ENCODE results near the gene CD44.

Gene CD44

DNA sequence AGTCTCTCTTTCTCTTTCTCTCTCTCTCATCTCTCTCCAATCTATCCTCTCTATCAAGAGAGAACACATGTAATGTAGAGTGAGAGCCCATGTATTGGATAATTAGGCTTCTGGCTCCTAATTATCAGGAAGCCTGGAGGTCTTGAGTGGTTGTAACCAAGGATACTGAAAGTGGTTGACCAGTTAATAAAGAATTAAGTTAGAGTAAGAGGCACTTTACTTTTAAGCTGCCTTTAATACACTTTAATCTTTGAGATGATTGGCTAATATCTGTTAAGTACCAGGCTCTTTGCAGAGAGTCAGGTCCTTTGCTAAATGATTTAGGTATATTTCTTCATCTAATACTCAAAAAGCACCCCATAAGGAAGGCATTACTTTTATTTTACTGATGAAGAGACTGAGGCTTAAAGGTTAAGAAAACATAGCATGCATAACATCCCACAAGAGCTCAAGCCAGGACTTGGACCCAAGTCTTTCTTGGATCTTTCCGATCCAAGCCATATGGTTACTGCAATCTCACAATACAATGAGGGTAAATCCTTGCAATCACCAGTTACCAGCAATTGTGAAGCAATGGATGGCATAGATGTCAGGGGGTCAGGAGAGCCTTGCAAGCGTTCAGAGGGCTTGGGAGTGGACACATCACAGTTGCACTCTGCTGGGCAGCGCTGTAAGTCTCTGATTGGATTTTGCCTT, 22.1 kb downstream of the CD44 start:
- no peak for FAIRE-seq

DNA sequence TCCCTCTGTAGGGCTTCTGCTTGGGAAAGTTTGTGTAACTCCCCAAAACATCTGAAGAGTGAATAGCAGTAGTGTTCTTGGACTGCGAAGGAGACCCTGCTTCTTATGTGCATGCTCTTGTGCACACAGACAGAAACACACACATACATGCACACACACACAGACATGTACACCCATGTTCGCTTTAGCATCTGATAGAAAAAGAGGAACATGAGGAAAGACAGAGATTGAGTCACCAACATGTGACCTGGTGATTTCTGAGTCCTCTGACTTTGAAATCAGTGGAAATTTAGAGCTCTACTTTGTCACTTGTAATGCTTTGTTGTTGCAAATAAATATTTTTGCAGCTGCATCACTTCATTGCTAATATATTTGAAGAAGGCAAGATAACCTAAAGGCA, 23.8 kb downstream of the CD44 start:
- no peak for FAIRE-seq

GRCh38 chr11:35163209-35163608, 24.2 kb downstream of the CD44 start:
- no peak for FAIRE-seq

DNA sequence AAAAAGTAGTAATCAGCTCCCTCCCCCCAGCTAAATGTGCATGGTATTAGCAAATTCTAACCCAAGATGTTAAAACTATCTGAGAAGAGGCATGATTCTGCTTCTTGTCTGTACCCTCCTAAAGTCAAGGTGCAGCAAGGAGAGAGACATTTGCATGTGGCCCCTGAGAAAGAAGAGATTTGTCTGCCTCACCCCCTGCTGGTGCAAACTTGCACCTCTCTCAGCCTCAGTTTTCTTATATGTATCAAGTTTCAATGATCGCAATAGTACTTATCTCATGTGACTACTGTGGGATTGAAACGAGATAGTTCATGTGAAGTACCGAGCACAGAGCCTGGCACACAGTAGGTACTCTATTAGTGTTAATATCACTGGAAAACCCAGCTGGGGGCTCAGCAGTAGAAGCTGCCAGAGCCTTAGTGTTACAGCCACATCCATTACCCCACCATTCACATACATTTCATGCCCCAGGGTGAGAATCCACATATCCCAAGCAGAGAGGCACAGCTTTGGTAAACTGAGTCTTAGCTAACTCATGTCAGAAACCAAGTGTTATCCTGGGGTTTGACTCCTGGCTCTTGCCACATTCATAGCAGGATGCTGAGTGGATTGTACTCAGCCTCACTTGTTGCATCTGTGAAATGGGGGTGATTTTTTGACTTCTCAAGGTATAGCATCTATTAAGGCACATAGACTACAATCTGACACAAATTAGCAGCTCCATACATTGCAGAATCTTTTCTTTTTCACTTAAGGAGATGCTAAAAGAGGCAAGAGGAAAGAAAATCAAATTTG, 24.9 kb downstream of the CD44 start:
- no peak for FAIRE-seq

- FAIRE-seq = no peak
Observed at GRCh38 chr11:35165030-35165422, 26.1 kb downstream of the CD44 start.

GRCh38 chr11:35165423-35166368, 26.7 kb downstream of the CD44 start:
- no peak for FAIRE-seq

DNA sequence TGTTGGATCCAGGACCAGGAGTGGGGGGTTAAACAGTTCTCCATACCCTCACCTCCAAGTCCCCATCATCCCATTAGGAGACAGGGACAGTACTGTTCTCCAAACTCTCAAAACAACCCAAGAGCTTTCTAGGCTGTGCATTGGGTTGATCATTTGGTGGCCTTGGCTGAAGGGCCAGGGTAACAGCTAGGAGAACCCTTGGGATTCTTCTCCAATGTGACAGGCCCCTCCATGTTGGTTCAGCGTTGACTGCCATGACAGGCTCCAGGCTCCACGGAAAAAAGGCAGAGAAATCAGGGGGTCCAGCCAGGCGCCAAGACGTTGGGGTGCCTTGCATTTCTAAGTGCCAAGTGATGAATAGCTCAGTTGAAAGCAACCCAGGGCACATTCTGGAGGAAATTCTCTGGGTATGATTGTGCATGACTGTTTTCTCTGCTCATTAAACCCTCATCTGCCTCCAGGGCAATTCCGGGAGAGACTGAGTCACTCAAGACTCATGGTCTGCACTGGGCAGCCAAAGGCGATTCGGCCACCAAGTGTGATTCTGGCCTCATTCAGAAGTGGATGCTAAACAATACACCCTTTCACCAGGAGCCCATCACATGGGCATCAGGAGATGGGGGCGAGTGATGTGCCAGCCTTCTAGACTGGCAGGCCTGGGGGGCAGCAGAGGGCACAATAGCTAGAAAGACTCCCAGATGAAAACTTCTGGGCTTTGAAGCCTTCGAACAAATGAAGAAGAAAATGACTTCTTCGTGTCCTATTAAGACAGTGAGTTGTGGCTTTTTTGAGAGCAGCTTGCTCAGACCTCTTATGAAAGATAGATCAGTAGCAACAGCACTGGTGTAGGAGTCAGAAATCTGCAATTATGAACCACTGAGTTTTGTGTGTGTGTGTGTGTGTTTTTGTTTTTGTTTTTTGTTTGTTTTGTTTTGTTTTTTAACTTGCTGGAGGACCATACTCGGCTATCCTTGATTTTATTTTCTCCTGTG, 27.7 kb downstream of the CD44 start:
- FAIRE-seq = no peak

GRCh38 chr11:35167426-35167954, 28.5 kb downstream of the CD44 start:
- no peak for FAIRE-seq

- FAIRE-seq = no peak
Observed at GRCh38 chr11:35168671-35169070, 29.7 kb downstream of the CD44 start.

DNA sequence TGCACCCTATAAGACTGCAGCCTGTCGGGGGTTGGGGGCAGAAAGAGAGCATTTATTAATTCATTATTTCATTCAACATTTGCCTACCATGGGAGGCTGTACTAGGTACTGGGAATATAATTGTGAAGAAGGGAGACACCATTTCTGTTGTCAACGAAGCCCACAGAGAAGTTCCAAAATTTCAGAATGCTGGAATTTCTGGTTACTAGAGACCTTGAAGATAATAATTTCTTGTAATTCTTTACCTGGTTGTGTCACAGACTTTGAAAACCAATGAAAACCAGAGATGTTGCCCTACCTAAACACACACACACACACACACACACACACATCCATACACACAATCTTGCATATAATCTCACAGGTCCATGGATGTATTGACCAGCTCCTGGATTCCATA, 30.1 kb downstream of the CD44 start:
- FAIRE-seq = no peak

DNA sequence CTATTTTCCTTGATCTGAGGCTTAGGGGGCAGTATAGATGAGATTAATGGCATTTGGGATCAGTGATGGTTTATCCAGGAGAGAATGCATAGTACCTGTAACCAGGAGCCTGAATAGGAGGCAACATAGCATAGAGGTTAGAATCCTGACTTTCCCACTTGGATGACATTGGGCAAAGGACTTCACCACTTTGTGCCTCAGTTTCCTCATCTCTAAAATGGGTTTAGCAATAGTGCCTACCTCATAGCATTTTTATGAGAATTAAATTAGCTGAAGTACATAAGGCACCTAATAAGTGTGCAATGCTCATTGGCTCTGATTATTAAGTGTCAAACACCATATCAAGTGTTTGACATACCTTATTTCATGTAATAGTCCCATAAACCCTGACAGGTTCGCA, 30.8 kb downstream of the CD44 start:
- no peak for FAIRE-seq

DNA sequence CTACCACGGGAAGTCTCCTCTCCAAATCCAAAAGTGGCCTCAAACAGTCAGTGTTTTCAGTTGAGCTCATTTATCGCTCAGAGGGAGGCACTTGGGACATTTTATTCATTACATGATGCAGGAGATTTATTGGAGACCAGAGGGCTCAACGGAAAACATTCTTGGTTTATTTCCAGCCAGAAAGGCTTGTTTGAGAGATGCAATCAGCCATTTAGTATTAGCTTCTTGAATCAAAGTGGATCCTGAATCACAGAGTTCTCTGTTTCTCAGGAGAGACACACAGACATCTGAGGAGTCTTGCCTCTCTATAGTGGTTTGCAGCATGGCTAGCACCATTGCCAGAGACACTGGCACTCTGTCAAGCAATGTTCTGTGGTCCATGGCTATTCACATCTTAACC, 31.5 kb downstream of the CD44 start:
- FAIRE-seq = no peak

DNA sequence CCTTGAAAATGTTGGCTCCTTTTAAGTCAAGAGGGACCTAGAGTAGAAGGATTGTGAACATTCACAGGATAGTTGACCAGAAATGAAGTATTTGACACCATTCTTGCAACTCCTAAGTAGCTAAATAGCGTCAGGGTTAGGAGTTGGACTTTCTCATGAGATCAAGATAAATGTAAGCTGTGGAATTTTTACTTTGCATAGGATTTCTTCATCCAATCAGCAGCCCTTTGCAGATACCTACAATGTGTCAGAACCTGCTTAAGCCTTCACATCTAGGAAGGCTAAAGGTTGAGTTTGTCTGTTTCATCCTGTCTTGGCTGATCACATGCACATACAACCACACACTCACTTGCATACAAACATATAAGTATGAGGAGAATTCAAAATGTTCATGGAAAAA, 32.3 kb downstream of the CD44 start:
- no peak for FAIRE-seq

- FAIRE-seq = no peak
Observed at GRCh38 chr11:35173011-35173511, 34.1 kb downstream of the CD44 start.

DNA sequence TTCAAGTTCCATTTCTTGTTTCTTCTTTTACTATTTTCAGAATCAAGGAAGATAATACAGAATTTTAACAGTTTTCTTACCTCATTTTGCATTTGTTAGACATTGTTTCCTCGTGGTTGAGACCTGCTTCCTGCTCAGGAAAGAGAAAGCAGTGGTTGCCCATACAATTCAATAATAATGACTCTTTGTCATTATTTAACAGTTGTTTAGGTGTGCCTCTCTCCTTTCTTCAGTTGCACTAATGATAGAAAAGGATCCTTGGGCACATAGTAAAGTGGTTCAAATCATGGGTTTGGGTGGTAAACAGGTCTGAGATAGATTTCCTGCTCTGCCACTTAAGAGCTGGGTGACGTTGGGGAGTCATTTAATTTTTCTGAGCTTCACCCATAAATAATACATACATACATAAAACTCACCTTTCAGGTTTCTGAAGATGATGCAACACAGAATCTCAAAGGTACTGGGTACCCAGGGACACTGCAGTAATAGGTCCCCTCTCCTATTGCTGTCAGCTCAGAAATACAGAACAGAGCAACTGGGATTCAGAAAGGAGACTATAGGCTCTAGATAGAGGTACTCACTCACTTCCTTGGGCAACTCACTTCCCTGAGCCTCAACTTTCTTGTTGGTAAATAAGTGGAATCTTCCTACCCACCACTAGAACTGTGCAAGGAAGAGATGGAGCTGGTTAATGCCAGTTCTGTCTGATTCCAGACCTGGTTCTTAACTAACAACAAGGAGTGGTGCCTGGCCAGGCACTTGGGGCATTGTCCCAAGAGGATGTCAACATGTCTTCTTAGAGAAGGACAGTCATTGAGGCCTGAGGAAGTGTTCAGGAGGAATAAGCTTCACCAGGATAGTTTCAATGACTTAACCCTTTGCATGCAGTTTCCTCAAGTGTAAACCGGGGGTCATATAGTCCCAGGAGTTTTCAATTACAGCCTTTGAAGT, 34.9 kb downstream of the CD44 start:
- FAIRE-seq = no peak

GRCh38 chr11:35174666-35175065, 35.7 kb downstream of the CD44 start:
- FAIRE-seq = no peak

DNA sequence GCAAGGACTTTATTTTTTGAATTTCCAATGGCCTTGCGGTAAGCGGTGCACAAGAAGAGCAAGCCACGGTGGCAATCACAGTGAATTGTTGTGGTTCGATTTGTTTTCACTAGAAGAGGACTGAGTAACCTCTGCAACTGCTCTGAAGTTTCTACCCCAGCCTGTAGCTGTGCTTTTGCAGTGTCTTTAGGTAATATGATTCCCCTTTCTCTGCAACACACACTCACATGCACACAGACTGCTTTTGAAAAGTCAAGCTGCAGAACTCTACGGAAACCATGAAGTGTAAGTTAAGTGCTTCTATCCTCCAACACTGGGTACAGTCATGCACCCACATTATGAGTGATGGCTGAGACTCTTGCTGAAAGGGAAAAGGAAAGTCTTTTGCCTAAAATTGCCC, 38.4 kb downstream of the CD44 start:
- FAIRE-seq = no peak

DNA sequence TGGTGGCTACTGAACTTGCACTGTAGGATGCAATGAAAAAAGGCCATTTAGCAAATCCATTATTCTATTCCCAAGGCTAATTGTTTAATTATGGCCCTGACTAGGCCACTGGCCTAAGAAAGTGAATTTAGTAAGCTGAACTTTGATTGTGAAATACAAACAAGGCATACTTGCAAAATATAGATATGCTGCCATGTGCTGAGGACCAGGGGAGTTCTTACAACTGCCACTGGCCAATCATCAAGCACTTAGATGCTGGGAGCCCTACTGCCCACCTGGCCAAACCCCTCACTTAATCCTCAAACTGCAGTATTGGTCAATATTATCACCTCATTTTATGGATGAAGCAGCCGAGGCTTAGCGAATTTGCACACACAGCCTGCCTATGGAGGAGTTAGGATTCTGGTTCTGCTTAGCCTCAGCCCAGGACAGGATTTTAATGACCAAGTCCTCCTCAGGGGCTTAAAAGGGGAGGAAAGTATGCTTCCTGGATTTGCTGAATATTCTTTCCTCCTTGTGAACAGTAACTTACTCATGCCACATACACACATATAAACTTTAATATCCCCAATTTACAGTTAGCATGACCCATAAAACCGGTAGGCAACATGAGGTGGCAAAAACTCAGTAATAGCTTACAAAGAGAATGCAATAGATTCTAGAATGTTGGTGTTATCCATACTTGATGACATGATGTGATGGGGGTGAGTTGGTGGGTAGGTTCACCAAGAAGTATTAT, 39.3 kb downstream of the CD44 start:
- FAIRE-seq = no peak

- FAIRE-seq = no peak
Observed at GRCh38 chr11:35178873-35179272, 39.9 kb downstream of the CD44 start.

All from G401.6 (cell line).